DMS79 treated with DMSO at 0.1 percent for 48 hours (cell line): ENCODE measurements around the gene TGM1.

Experiments used
- DNase-seq: peaks from one replicate; lab custom pipeline; 2025; lab: John Stamatoyannopoulos, UW

Gene TGM1

GRCh38 chr14:24262821-24263733 lies at the start of gene TGM1:
Gene TGM1 (minus strand): TSS chr14:24263177. CDS start chr14:24262352, 825 bp downstream.
- DNase-seq: no peak

- peak; percentile 40 for DNase-seq
Measured at GRCh38 chr14:24311837-24312615, 49.0 kb upstream of the TGM1 start.

DNA sequence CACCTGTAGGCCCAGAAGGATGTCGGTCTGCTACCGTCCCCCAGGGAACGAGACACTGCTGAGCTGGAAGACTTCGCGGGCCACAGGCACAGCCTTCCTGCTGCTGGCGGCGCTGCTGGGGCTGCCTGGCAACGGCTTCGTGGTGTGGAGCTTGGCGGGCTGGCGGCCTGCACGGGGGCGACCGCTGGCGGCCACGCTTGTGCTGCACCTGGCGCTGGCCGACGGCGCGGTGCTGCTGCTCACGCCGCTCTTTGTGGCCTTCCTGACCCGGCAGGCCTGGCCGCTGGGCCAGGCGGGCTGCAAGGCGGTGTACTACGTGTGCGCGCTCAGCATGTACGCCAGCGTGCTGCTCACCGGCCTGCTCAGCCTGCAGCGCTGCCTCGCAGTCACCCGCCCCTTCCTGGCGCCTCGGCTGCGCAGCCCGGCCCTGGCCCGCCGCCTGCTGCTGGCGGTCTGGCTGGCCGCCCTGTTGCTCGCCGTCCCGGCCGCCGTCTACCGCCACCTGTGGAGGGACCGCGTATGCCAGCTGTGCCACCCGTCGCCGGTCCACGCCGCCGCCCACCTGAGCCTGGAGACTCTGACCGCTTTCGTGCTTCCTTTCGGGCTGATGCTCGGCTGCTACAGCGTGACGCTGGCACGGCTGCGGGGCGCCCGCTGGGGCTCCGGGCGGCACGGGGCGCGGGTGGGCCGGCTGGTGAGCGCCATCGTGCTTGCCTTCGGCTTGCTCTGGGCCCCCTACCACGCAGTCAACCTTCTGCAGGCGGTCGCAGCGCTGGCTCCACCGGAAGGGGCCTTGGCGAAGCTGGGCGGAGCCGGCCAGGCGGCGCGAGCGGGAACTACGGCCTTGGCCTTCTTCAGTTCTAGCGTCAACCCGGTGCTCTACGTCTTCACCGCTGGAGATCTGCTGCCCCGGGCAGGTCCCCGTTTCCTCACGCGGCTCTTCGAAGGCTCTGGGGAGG lies 47.9 kb upstream of the TGM1 start, which contains the start of gene LTB4R:
Gene LTB4R, plus strand, starts transcription at position 857 of the 959 bp plus-strand sequence. CDS start 4,150 bp downstream, outside the sequence.
- peak; percentile 72 for DNase-seq

- DNase-seq: peak; percentile 41
Measured at GRCh38 chr14:24310265-24310645, 47.3 kb upstream of the TGM1 start.

DNA sequence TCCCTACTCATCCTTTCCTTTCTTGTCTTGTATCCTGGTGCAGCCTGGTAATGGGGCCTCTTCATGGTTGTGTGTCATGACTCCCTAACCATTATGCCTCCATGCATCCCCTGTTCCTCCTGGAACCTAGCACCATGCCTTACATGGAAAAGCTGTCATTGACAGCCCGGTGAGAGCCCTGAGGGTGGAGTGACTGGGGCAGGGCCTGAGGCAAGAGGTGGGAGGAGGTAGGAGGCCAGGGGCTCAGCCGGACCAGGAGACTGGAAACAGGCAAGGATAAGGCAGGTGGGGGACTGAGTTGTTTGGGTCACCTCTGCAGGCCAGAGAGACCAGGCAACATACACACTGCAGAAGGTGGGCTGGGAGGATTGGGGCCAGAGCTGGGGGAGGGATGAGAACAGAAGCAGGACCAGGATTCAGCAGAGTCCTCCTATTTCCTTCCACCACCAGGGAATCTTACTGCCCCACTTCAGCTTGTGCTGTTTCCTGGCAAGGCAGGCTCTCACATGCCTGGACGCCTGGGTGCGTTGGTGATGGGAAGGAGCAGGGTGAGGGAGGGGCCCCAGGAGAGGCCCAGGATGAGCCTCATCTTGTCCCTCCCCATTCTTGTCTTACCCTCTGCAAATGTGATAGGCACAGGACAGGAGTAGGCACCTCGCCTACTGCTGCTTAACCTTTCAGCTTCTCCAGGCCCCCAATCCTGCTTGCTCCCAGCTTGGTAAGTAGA lies 46.7 kb upstream of the TGM1 start, which contains the start of gene LTB4R2:
Gene LTB4R2, plus strand, starts transcription at position 603 of the 727 bp plus-strand sequence. CDS start 525 bp downstream, outside the sequence.
- peak; percentile 25 for DNase-seq

DNA sequence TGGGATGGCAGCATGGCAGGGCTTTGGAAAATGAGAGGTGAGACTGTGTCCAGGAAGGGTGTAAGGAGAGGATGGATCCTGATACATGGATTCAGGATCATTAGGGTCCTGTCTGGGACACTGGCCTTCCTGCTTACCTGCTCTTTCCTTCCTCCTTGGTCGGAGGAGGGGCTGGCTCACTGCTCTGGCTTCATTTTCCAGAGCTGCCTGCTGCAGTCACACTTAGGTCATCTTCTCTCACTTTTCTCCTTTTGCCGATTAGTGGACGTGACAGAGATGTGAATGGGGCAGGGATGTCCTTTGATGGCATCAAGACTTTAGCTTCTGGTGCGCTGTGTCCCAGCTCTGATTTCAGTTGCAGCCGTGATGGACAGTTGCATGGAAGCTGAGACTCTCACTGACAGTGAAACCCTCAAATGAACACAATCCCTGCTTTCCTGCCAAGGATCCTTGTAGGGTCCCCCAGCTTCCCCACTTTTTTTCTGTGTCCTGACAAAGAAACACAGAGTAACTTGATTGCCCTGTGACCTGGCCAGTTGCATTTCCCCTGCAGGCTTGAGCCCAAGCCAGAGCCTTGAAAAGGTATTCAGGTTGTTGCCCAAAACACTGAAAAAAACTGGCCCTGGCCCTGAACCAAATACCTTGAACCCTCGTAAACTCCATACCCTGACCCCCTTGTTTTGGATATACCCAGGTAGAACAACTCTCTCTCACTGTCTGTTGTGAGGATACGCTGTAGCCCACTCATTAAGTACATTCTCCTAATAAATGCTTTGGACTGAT lies 45.6 kb upstream of the TGM1 start:
- DNase-seq: no peak

DNA sequence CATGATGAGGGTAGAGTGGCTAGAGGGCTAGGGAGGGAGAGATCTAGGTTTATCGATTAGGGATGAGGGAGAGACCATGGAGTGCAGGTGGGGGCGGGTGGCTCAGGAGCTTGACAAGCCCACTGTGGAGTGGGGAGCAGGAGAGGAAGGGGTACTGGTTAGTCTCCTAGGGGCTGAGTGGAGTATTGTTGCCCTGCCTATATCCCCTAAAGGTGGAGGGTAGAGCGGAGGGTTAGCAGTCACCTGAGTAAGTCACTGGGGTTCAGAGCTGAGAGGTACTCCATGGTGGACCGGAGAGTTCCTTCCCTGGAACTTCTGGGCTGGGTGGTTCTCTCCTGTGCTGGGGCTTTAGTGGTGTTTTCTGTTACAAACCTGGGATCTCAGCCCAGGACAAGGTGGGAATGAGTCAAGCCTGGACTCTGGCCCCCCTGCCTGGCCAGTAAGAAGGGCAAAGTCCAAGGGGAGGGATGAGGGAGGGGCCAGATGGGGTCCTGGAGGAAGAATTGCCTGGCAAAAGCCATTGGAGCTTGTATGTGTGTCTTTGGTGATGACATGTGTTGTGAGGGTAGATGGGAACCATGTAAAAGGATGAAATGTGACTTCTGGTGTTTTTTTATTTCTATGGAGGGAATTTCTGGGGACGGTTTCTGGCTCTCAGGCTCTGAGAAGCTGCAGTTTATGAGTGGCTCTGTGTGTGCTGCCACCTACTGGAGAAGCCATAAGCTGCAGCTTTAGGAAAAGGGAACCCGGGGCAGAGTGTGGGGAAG lies 44.8 kb upstream of the TGM1 start, which contains the start of gene CIDEB:
Gene CIDEB, minus strand, starts transcription at position 403 of the 767 bp plus-strand sequence. Its CDS starts 119 bp downstream, at position 284.
- peak; percentile 37 for DNase-seq

GRCh38 chr14:24307156-24307574 lies 44.2 kb upstream of the TGM1 start:
- DNase-seq: no peak

DNA sequence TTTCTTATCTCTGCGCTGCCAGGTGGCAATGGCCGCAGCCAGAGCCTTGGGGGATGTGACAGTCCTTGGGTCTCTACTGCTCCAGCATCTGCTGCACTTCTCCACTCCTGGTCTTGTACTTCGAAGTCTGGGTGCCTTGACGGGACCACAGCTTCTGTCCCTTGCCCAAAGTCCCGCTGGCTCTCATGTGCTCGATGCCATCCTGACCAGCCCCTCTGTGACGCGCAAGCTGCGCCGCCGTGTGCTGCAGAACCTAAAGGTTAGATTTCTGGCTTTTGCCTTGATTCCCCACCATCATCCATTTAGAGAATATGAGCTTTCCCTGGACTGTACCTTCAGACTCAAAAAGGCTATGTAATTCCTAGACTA lies 41.0 kb upstream of the TGM1 start:
- DNase-seq: no peak

DNA sequence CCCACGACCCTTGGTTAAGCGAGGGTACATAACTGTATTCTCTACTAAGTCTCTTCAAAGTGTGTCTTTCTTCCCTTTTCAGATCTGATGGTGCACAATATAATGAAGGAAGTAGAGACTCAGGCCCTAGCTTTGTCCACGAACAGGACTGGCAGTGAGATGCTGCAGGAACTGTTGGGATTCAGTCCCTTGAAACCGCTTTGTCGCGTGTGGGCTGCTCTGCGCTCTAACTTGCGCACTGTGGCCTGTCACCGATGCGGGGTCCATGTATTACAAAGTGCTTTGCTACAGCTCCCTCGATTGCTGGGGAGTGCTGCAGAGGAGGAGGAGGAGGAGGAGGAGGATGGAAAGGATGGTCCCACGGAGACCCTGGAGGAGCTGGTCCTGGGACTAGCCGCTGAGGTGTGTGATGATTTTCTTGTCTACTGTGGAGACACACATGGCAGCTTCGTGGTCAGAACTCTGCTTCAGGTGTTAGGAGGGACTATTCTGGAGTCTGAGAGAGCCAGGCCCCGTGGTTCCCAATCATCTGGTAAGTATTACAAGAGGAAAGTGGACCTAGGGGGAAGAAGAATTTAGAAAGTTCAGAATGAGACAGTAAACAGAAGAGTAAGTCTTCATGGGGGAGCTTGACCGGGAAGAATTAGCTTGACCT lies 37.5 kb upstream of the TGM1 start:
- DNase-seq: no peak

DNA sequence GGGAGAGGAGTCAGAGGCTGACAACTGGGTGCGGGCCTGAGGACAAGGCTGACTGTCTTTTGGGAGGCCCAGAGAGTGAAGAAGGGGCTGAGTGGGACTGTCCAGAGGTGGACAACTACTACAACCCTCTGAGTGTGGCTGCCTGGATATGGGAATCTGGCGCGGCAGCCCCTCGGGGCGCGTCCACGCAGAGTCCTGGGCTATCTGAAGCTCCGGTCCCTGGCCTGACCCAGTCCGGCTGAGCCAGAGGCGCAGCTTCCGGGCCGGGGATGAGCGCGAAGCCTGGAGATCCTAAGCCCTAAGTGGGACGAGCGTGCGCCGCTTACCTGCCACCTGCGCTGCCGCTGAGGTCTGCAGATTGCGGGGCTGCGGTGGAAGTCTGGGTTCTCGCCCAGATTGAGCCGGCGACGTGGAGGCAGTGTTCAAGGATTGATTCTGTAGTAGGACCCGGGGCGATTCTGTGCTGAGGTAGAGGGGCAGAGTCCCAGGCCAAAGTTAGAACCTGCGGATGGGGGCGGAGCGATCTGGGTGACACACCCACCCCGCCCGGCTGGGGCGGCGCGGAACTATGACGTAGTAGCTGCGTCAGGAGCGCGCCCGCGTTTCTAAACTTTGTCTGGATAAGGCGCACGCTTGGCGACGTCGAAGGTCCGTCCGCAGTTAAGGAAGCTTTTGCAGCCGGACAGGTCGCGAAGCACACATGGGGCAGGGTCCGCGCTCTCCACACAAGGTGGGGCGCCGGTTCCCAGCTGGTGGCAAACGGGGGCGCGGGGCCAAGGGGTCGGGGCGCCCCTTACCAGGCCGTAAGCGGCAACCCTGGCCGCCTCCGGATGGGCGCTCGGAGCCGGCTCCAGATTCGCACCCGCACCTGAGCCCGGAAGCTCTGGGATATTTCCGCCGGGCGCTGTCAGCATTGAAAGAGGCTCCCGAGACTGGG lies 36.5 kb upstream of the TGM1 start, which contains the start of the genes DHRS1 and NOP9:
Gene DHRS1, minus strand, starts transcription at position 526 of the 937 bp plus-strand sequence. CDS start 674 bp downstream, outside the sequence.
Gene NOP9, plus strand, starts transcription at position 596 of the 937 bp plus-strand sequence. Its CDS starts 105 bp downstream, at position 701.
- peak; percentile 93 for DNase-seq

DNA sequence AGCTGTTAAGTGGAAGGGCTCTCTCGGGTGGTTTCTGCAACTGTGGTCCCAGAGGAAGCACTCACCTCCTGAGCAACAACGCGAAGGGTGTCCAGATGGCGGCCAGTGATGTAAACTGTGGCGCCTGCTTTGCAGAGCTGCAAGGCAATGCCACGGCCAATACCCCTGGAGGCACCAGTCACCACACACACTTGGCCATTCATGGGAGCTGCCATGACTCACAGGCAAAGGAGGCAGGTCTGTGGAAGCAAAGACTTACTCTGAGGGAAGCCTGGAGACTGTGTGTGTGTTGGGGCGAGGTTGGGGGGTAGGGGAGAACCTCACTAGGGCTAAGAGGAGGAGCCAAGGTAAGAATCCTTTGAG lies 35.9 kb upstream of the TGM1 start:
- no peak for DNase-seq

DNA sequence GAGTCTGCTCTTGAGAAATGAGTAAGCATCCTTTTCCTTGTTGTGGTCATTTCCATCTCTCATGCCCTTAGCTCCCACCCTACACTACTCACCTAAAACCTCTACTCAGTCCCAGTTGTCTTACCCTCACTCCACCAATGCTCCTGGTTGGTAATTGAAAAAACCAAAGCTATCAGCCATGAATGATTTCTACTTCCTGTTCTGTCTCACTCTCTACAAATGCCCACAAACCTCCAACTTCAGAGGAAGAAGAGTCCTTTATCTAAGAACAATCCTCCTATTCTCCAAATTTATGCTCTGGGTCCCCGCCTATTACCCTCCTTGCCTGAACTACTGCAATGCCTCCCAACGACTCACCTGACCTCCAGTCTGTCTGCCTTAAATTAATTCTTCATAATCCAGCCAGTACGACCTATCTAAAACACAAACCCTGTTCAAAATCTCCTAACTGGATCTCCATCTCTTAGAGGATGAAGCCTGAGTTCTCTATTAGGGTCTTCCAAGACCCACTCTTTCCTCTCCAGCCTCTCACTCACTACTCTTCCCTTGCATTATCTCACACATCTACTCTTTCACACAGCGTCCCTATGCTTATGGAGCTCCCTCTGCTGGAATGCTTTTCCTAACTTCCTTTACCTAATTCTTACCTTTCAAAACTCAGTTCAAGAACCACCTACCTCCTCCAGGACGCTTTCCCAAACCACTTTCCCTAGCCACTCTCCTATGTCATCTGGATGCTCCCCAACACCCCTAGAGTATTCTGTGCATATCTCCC lies 34.4 kb upstream of the TGM1 start:
- peak; percentile 26 for DNase-seq

DNA sequence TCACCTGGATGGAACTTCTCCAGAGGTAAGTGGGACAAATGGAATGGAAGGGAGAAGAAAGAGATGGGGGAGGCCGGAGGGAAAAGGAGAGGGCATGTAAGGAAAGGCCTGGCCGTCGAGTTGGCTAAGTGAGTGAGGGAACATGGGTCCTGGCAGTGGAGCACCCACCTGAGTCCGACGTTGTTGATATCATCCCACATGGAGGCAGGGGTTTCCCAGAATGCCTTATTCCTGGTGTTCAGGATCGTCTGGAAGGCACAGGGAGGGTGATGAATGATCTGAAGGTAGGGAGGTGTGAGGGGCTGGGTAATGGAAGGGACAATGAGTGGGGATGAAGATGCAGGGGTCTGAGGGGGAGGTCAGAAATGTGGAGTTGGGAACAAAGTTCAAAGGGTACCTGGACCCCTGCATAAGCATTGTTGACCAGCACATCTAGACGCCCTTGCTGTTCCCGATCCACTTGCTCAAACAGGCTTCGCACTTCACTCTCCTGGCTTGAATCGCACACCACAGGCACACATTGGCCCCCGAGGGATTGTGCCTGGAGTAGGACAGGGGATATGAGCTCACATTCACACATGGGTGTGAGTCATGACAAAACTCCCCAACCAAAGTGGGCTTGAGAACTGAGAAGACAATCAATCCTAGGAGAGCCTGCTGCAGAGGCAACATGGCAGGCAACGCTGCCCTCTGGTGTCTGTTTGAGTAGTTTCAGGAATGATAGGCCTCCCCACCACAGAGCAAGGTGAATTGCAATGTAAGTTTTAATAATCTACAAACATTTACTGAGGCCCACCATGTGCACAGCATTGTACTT lies 33.6 kb upstream of the TGM1 start:
- DNase-seq: peak; percentile 76

DNA sequence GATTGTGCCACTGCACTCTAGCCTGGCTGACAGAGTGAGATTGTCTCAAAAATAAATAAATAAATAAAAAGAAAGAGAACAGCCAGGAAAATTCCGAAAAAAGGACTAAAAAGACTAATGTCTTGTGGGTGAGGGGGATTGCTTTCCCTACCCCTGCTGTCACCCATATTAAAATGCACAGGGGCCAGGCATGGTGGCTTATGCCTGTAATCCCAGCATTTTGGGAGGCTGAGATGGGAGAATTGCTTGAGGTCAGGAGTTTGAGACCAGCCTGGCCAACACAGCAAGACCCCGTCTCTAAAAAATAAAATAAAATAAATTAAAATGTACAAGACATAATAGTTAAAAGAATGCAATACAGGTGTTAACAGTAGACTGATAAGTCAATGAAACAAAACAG lies 30.5 kb upstream of the TGM1 start:
- DNase-seq: no peak
